Measurements from ENCODE around the gene TMEM242. TPM values are rescaled to one million over a fixed set of nuclear protein-coding genes. Genes with fewer than 3 reads are reported as not detected.

The TMEM242 gene
- total RNA-seq, 1 donor from 2014 or later: 9.7 TPM

- H3K4me1 Mint-ChIP-seq (ENCODE audit: low read depth, unreplicated experiment): peaks cover 2% of the 10 kb centered on the region
- Histone ChIP-seq H3K4me2 (ENCODE audit: low read length) (no peak overlapping the region), H3K36me3 (ENCODE audit: insufficient read depth, low read length) (no peaks in the 10 kb centered on the region), H3K9me3 (ENCODE audit: insufficient read depth, low read depth, low read length) (no peaks in the 10 kb centered on the region), H3K4me3 (ENCODE audit: insufficient read depth, low read depth, low read length) (no peak overlapping the region), H3K27ac (ENCODE audit: low read depth, low read length) (no peak overlapping the region), H4K20me1 (ENCODE audit: insufficient read depth, low read length) (peaks cover 37% of the 10 kb centered on the region), H3K27me3 (ENCODE audit: insufficient read depth, low read length) (no peaks in the 10 kb centered on the region), H3K4me1 (ENCODE audit: insufficient read depth, low read length) (peaks cover 11% of the 10 kb centered on the region), H2AFZ (ENCODE audit: low read depth, low read length) (no peak overlapping the region), H3K9ac (ENCODE audit: low read length) (no peak overlapping the region), H3K79me2 (ENCODE audit: insufficient read depth, low read length) (peaks cover 4% of the 10 kb centered on the region)
- no peaks in the 10 kb centered on the region for H3K27me3 Mint-ChIP-seq (ENCODE audit: low read depth, unreplicated experiment)
- peaks cover 4% of the 10 kb centered on the region for H3K36me3 Mint-ChIP-seq (ENCODE audit: low read depth, unreplicated experiment)
- H3K27ac Mint-ChIP-seq (ENCODE audit: unreplicated experiment): no peak overlapping the region
- no peaks in the 10 kb centered on the region for H3K9me3 Mint-ChIP-seq (ENCODE audit: unreplicated experiment)
- no peak overlapping the region for H3K4me3 Mint-ChIP-seq (ENCODE audit: unreplicated experiment)
- FAIRE-seq (no peak), DNase-seq (ENCODE audit: low read depth) (no peak)
- TF ChIP-seq EZH2 (IDR thresholded peaks at IDR 0.05; ENCODE audit: insufficient read depth, low read length) (no peak), CTCF (IDR thresholded peaks at IDR 0.05; ENCODE audit: insufficient read depth, low read depth, low read length) (no peak)
Measured at GRCh38 chr6:157305670-157306653, 17.4 kb downstream of the TMEM242 start.

GRCh38 chr6:157304899-157305663 lies 18.2 kb downstream of the TMEM242 start:
- no peak overlapping the region for H3K27ac ChIP-seq (ENCODE audit: low read depth, low read length)
- H3K4me1 ChIP-seq (ENCODE audit: insufficient read depth, low read length): peaks cover 11% of the 10 kb centered on the region
- no peak overlapping the region for H3K9ac ChIP-seq (ENCODE audit: low read length)
- no peaks in the 10 kb centered on the region for H3K9me3 Mint-ChIP-seq (ENCODE audit: unreplicated experiment)
- no peak for TF ChIP-seq EZH2 (IDR thresholded peaks at IDR 0.05; ENCODE audit: insufficient read depth, low read length)
- TF ChIP-seq CTCF (IDR thresholded peaks at IDR 0.05; ENCODE audit: insufficient read depth, low read depth, low read length): no peak
- H3K36me3 ChIP-seq (ENCODE audit: insufficient read depth, low read length): no peaks in the 10 kb centered on the region
- peak overlapping the region; percentile 55 for H3K4me2 ChIP-seq (ENCODE audit: low read length)
- peaks cover 4% of the 10 kb centered on the region for H3K79me2 ChIP-seq (ENCODE audit: insufficient read depth, low read length)
- H3K27ac Mint-ChIP-seq (ENCODE audit: unreplicated experiment): no peak overlapping the region
- no peak overlapping the region for H2AFZ ChIP-seq (ENCODE audit: low read depth, low read length)
- peaks cover 40% of the 10 kb centered on the region for H4K20me1 ChIP-seq (ENCODE audit: insufficient read depth, low read length)
- peak; percentile 54 for FAIRE-seq
- H3K4me3 ChIP-seq (ENCODE audit: insufficient read depth, low read depth, low read length): no peak overlapping the region
- H3K4me1 Mint-ChIP-seq (ENCODE audit: low read depth, unreplicated experiment): peaks cover 2% of the 10 kb centered on the region
- no peaks in the 10 kb centered on the region for H3K9me3 ChIP-seq (ENCODE audit: insufficient read depth, low read depth, low read length)
- H3K27me3 ChIP-seq (ENCODE audit: insufficient read depth, low read length): no peaks in the 10 kb centered on the region
- H3K27me3 Mint-ChIP-seq (ENCODE audit: low read depth, unreplicated experiment): no peaks in the 10 kb centered on the region
- H3K4me3 Mint-ChIP-seq (ENCODE audit: unreplicated experiment): no peak overlapping the region
- H3K36me3 Mint-ChIP-seq (ENCODE audit: low read depth, unreplicated experiment): no peaks in the 10 kb centered on the region
- peak; percentile 33 for DNase-seq (ENCODE audit: low read depth)

Data from astrocyte (in vitro differentiated cells and primary cell).